Measurements from ENCODE around the gene VPS16. TPM values are rescaled to one million over a fixed set of nuclear protein-coding genes. Genes with fewer than 3 reads are reported as not detected.

The VPS16 gene
- total RNA-seq = 45.2 and 51.1 TPM in 2 replicates
- long read RNA-seq, transcript VPS16-202 (24 exons, 2,750 nt) = major isoform, 223 of 275 reads
- long read RNA-seq, partial matches to known transcripts = 17 of 275 reads
- long read RNA-seq, other reads (novel, unspliced or antisense) = 33 of 275 reads

GRCh38 chr20:2840138-2840966 lies at the start of gene VPS16, which contains the start of gene PCED1A:
Gene VPS16, plus strand, starts transcription at chr20:2840745. Its CDS starts 30 bp downstream, at chr20:2840775.
Gene PCED1A, minus strand, starts transcription at chr20:2840655. Its CDS starts 743 bp downstream, at chr20:2839912.
- peak within 1 kb of the TSS; percentile 85 for H3K4me3 Mint-ChIP-seq (ENCODE audit: unreplicated experiment)
- TF ChIP-seq CTCF (IDR thresholded peaks at IDR 0.05) = no peak
- no peaks in the 10 kb centered on the region for H3K9me3 Mint-ChIP-seq (ENCODE audit: unreplicated experiment)
- H3K4me1 Mint-ChIP-seq (ENCODE audit: unreplicated experiment) = peaks cover 16% of the 10 kb centered on the region
- H3K27ac Mint-ChIP-seq (ENCODE audit: unreplicated experiment) = peak within 1 kb of the TSS; percentile 91
- peaks cover 18% of the 10 kb centered on the region for H3K36me3 Mint-ChIP-seq (ENCODE audit: unreplicated experiment)
- DNase-seq (ENCODE audit: extremely low spot score, unreplicated experiment) = peak; percentile 96
- no peaks in the 10 kb centered on the region for H3K27me3 Mint-ChIP-seq (ENCODE audit: unreplicated experiment)

GRCh38 chr20:2793471-2793870 lies 47.1 kb upstream of the VPS16 start:
- TF ChIP-seq CTCF (IDR thresholded peaks at IDR 0.05) = no peak
- Mint-ChIP-seq H3K9me3 (ENCODE audit: unreplicated experiment) (no peaks in the 10 kb centered on the region), H3K36me3 (ENCODE audit: unreplicated experiment) (peaks cover 2% of the 10 kb centered on the region), H3K27ac (ENCODE audit: unreplicated experiment) (no peak overlapping the region), H3K4me1 (ENCODE audit: unreplicated experiment) (no peaks in the 10 kb centered on the region), H3K27me3 (ENCODE audit: unreplicated experiment) (peaks cover 22% of the 10 kb centered on the region), H3K4me3 (ENCODE audit: unreplicated experiment) (no peak overlapping the region)
- DNase-seq (ENCODE audit: extremely low spot score, unreplicated experiment) = no peak

GRCh38 chr20:2794202-2794748 lies 46.3 kb upstream of the VPS16 start:
- peaks cover 2% of the 10 kb centered on the region for H3K36me3 Mint-ChIP-seq (ENCODE audit: unreplicated experiment)
- peaks cover 16% of the 10 kb centered on the region for H3K27me3 Mint-ChIP-seq (ENCODE audit: unreplicated experiment)
- DNase-seq (ENCODE audit: extremely low spot score, unreplicated experiment) = no peak
- no peak overlapping the region for H3K4me3 Mint-ChIP-seq (ENCODE audit: unreplicated experiment)
- H3K4me1 Mint-ChIP-seq (ENCODE audit: unreplicated experiment) = peaks cover 6% of the 10 kb centered on the region
- H3K9me3 Mint-ChIP-seq (ENCODE audit: unreplicated experiment) = no peaks in the 10 kb centered on the region
- no peak overlapping the region for H3K27ac Mint-ChIP-seq (ENCODE audit: unreplicated experiment)
- TF ChIP-seq CTCF (IDR thresholded peaks at IDR 0.05) = no peak

GRCh38 chr20:2794866-2795447 lies 45.6 kb upstream of the VPS16 start:
- Mint-ChIP-seq H3K36me3 (ENCODE audit: unreplicated experiment) (peaks cover 2% of the 10 kb centered on the region), H3K27ac (ENCODE audit: unreplicated experiment) (no peak overlapping the region), H3K9me3 (ENCODE audit: unreplicated experiment) (no peaks in the 10 kb centered on the region), H3K4me1 (ENCODE audit: unreplicated experiment) (peaks cover 13% of the 10 kb centered on the region), H3K4me3 (ENCODE audit: unreplicated experiment) (no peak overlapping the region), H3K27me3 (ENCODE audit: unreplicated experiment) (peaks cover 11% of the 10 kb centered on the region)
- no peak for DNase-seq (ENCODE audit: extremely low spot score, unreplicated experiment)
- TF ChIP-seq CTCF (IDR thresholded peaks at IDR 0.05) = no peak

GRCh38 chr20:2795451-2795850 lies 45.1 kb upstream of the VPS16 start:
- Mint-ChIP-seq H3K4me3 (ENCODE audit: unreplicated experiment) (no peak overlapping the region), H3K9me3 (ENCODE audit: unreplicated experiment) (no peaks in the 10 kb centered on the region), H3K27me3 (ENCODE audit: unreplicated experiment) (peaks cover 9% of the 10 kb centered on the region), H3K4me1 (ENCODE audit: unreplicated experiment) (peaks cover 15% of the 10 kb centered on the region), H3K36me3 (ENCODE audit: unreplicated experiment) (peaks cover 2% of the 10 kb centered on the region), H3K27ac (ENCODE audit: unreplicated experiment) (no peak overlapping the region)
- no peak for TF ChIP-seq CTCF (IDR thresholded peaks at IDR 0.05)
- DNase-seq (ENCODE audit: extremely low spot score, unreplicated experiment) = no peak
